ENCODE results near the gene THADA. TPM values are rescaled to one million over a fixed set of nuclear protein-coding genes. Genes with fewer than 3 reads are reported as not detected.
"Not testable (repeated sequence)": the region's sequence is repeated elsewhere in the genome, so short reads cannot be mapped to it uniquely, and the experiment has no call there.

Gene THADA
- polyA plus RNA-seq, 3 donors: 31.0 to 43.5 (median 34.5) TPM

GRCh38 chr2:43288417-43289305 lies 307.2 kb downstream of the THADA start:
- no peak for DNase-seq (ENCODE audit: extremely low read depth in 1 of 11, low read depth in 9 of 11, low spot score in 4 of 11)

GRCh38 chr2:43285987-43286386 lies 309.9 kb downstream of the THADA start:
- no peak for DNase-seq (ENCODE audit: extremely low read depth in 1 of 11, low read depth in 9 of 11, low spot score in 4 of 11)

DNA sequence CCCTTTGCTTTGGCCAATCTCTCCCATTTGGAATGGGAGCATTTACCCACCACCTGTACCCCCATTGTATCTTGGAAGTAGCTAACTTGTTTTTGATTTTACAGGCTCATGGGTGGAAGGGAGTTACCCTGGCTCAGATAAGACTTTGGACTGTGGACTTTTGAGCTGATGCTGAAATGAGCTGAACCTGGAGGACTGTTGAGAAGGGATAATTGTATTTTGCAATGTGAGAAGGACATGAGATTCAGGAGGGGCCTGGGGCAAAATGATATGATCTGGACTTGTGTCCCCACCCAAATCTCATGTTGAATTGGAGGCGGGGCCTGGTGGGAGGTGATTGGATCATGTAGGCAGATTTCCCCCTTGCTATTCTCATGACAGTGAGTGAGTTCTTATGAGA lies 310.9 kb downstream of the THADA start:
- DNase-seq (ENCODE audit: extremely low read depth in 1 of 11, low read depth in 9 of 11, low spot score in 4 of 11): no peak

GRCh38 chr2:43284347-43284746 lies 311.5 kb downstream of the THADA start:
- not testable (repeated sequence) for DNase-seq (ENCODE audit: extremely low read depth in 1 of 11, low read depth in 9 of 11, low spot score in 4 of 11)

GRCh38 chr2:43280994-43281393 lies 314.8 kb downstream of the THADA start:
- DNase-seq (ENCODE audit: extremely low read depth in 1 of 11, low read depth in 9 of 11, low spot score in 4 of 11): no peak

- DNase-seq (ENCODE audit: extremely low read depth in 1 of 11, low read depth in 9 of 11, low spot score in 4 of 11): no peak
Observed at GRCh38 chr2:43279317-43279840, 316.5 kb downstream of the THADA start.

DNA sequence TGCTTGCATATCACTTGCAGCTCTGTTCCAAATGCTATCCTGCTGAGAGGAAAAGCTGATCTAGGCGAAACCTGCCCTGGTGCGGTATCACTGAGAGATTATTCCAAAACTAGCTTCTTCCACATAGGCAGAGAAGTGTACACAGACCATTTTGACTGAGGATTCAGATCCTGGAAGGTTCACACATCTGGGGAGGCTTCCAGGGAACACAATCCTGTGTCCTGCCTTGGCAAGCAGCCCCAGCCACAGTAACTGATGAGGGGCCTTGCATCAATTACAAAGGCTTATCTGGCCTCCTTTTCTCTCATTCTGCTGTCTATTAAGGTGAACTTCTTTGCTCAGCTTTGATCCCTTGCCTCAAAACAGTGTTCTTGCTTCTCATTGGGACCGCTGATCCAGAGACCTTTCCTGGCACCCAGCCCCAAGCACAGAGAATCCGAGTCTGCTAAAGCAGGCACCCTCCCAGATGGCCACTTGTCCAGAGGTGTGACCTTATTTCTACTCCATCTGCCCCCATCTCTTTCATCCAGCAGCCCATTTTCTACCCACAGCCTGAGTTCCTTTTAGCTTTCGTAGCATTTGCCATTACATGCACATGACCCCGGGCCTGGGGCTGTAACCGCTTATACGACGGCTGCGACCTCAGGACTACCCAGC lies 317.1 kb downstream of the THADA start:
- DNase-seq (ENCODE audit: extremely low read depth in 1 of 11, low read depth in 9 of 11, low spot score in 4 of 11): no peak

DNA sequence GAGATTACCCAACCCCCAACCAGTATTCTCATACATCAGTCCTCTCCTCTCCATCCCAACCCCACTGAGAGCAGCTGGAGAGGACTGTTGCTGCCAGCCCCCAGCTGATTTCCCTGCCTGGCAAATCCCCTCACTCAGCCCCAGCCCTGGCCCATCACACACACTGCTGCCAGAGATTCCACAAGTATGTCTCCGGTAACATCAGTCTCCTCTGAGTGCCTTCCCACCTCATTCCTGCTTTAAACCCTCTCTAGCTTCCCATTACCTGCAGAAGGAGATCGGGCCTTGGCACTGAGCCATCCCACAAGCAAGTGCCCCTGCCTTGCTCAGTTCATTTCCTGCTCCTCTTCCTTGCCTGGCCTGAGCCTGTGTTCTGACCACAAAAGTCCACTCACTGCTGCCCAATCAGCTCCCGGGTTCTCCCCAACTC lies 318.9 kb downstream of the THADA start:
- DNase-seq (ENCODE audit: extremely low read depth in 1 of 11, low read depth in 9 of 11, low spot score in 4 of 11): no peak

DNA sequence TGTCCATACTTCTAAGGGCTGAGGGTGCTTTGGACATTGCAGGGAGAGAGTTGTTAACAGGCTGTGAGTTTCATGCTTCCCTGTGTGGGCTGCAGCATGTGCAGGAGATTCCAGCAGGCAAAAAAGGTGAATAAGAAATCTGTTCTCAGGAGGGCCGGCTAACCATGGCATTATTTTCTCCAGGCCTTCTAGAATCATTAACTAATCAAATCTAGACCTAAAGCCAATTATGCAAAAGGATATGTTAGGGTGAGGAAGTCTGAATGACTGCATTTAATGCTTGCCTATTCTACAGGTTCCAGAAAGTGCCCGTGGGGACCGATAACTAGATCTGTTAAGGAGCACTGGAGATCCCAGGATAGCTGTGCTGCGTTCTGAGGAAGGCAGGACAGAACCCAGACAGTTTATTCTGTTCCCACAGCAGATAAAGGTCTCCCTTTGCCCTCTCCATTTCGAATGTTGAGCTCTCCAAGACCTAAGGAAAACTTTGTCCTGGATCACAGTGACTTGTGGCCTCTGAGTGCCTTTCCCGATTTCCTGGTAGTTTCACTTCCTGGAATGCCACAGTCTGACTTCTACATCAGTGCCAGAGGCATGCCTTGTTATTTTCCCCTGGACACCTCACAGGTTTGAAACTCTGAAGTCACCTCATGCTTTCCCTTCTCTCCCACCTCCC lies 319.4 kb downstream of the THADA start:
- DNase-seq (ENCODE audit: extremely low read depth in 1 of 11, low read depth in 9 of 11, low spot score in 4 of 11): no peak

DNA sequence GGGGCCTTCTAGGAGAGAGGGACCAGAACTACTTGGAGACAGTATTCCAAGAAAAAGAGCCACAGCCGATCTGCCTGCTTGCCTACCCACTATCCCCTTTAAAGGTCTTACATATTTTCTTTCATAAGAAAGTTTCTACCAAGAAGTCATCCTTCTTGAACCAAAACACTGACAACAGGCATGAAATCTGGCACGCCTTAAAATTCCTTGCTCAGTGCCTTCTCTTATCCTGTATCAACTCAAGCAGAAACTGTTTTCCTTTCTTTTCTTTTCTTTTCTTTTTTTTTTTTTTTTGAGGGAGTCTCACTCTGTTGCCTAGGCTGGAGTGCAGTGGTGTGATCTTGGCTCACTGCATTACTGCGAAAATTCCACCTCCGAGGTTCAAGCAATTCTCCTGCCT lies 321.1 kb downstream of the THADA start:
- DNase-seq (ENCODE audit: extremely low read depth in 1 of 11, low read depth in 9 of 11, low spot score in 4 of 11): no peak

- DNase-seq (ENCODE audit: extremely low read depth in 1 of 11, low read depth in 9 of 11, low spot score in 4 of 11): no peak
Observed at GRCh38 chr2:43274055-43274454, 321.8 kb downstream of the THADA start.

GRCh38 chr2:43273529-43273928 lies 322.3 kb downstream of the THADA start:
- no peak for DNase-seq (ENCODE audit: extremely low read depth in 1 of 11, low read depth in 9 of 11, low spot score in 4 of 11)

DNA sequence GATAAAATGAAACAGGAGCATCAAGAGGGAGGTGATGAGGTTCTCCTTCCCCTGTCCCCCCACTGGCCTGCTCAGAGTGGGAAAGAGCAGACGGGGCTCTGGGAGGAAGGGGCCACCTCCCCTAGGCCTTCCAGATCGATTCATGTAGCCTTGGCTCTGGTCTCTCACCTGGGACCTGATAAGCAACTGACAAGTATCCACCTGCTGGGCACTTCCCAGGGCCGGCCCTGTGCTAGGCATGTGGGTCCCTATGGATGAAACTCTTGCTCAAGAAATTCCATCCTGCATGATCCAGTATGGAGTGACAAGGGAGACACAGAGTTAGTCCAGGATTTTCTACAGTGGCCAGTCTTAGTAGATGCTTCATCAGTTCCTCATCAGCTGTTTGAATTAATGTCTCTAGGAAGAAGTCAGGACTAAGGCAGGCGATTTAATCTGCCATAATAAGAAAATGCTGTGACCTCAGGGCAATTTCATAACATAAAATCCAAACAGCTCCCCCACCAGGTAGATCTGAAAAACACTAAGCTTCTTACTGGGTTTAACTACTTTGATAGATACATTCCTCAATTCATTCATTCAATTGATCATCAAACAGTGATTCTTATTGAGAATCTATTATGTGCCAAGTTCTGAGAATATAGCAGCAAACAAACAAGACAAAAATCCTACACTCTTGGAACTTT lies 324.8 kb downstream of the THADA start:
- DNase-seq (ENCODE audit: extremely low read depth in 1 of 11, low read depth in 9 of 11, low spot score in 4 of 11): no peak

DNA sequence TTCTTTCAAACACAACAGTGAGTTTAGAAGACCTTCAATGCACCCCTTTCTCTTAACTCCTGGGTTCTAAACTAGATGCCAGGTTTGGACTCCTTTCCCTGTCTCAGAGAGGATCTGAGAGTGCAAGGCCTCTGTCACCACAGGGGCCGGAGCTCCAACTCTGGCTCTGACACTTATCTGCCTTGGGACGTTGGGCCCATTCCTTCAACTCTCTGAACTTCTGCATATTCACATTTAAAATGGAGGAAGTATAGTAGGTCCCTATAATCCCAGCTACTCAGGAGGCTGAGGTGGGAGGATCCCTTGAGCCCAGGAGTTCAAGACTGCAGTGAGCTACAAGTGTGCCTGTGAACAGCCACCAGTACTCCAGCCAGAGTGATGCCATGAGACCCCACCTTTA lies 325.4 kb downstream of the THADA start:
- DNase-seq (ENCODE audit: extremely low read depth in 1 of 11, low read depth in 9 of 11, low spot score in 4 of 11): no peak

GRCh38 chr2:43269706-43270105 lies 326.1 kb downstream of the THADA start:
- DNase-seq (ENCODE audit: extremely low read depth in 1 of 11, low read depth in 9 of 11, low spot score in 4 of 11): no peak

- DNase-seq (ENCODE audit: extremely low read depth in 1 of 11, low read depth in 9 of 11, low spot score in 4 of 11): no peak
Observed at GRCh38 chr2:43269074-43269572, 326.7 kb downstream of the THADA start.

DNA sequence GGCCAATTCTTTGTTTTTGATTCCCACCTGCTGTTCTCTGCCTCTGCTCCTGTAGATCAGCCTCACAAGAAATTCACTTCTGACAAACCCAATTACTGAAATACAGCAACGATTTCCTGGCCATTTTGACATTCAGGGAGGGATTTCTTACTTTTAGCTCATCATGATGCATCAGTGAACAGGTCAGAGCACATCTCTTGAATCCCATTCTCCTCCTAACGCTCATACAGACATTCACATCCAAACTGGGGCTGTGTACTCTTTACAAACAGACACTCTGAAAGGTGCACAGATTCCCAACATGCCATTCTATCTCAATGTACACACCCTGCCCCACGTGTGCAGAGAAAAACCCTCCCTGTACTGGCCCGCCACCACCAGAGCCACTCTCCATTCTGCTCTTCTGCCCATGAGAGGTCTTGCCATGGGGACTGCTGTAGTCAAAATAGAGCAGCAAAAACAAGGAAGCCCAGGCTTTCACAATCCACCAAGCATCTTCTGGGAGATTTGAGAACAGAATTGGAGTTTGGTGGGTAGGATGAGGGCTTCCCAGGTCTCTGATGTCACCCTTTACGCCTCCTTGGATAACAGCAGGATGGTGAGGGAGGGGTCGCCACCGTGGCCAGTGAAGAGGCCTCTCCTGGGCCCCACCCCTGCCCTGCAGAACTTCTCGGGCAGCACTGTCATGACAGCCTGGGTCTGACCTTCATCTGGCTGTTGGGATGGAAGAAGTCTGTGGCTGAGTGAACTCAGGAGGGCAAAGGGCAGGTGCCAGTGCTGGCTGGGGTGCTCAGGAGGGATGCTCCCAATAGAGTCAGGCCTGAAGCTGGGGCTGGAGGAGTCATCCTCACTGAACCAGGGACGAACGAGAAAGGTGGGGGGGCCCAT lies 327.5 kb downstream of the THADA start:
- no peak for DNase-seq (ENCODE audit: extremely low read depth in 1 of 11, low read depth in 9 of 11, low spot score in 4 of 11)

DNA sequence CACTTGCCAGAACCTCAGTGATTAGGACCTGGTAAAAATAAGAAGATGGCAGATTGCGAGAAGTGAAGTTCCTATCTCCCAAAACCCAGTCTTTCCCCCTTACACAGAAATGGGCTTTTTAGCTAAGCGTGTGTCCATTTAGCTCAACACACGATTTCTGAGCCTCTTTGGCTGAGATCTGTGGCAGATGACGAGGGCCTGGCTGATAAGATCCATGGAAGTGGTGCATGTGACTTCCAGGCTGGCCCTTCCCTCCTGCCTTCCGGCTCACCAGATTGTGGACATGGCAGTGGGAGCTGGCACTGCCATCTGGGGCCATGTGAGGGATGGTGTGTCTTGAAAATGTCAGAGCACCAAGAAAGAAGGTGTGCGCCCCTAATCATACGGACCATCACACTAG lies 328.5 kb downstream of the THADA start:
- DNase-seq (ENCODE audit: extremely low read depth in 1 of 11, low read depth in 9 of 11, low spot score in 4 of 11): no peak

Data from renal cortex interstitium (tissue), 11 donors.